Gastroesophageal sphincter (tissue), 3 donors: ENCODE results near the gene FOXP4.

ENCODE experiments used
- CTCF ChIP-seq, 4 experiments: fragments of 200-600 bp in 2 of 4; fragments of 450-650 bp in 2 of 4; sonication (generic) in 1 of 4; IDR thresholded peaks; one replicate each; pipeline ENCODE4 v1.5.1; 2017 to 2019; ENCODE audit warnings: antibody characterized with exemption in 4 of 4, mild to moderate bottlenecking in 2 of 4, moderate library complexity in 2 of 4
- EP300 ChIP-seq: sonication (generic); formaldehyde crosslinking; IDR thresholded peaks from one replicate; pipeline ENCODE4 v1.6.1; 2017; ENCODE audit warnings: antibody characterized with exemption, mild to moderate bottlenecking
- POLR2A ChIP-seq, 2 donors: fragments of 450-650 bp; IDR thresholded peaks; one replicate each; pipeline ENCODE4 v1.6.1; 2017; ENCODE audit warnings: antibody characterized with exemption in 2 of 2, mild to moderate bottlenecking in 2 of 2, moderate library complexity in 1 of 2
- POLR2AphosphoS5 ChIP-seq: sonication (generic); formaldehyde crosslinking; IDR thresholded peaks from one replicate; pipeline ENCODE4 v1.6.1; 2017; ENCODE audit warnings: antibody characterized with exemption

- TF ChIP-seq POLR2A (IDR thresholded peaks at IDR 0.05) (no peak), CTCF (IDR thresholded peaks at IDR 0.05) (no peak), POLR2AphosphoS5 (no peak), EP300 (no peak)
Measured at GRCh38 chr6:41599015-41599851, 53.1 kb downstream of the FOXP4 start.
